Measurements from ENCODE around the gene FOXF1.

The FOXF1 gene

DNA sequence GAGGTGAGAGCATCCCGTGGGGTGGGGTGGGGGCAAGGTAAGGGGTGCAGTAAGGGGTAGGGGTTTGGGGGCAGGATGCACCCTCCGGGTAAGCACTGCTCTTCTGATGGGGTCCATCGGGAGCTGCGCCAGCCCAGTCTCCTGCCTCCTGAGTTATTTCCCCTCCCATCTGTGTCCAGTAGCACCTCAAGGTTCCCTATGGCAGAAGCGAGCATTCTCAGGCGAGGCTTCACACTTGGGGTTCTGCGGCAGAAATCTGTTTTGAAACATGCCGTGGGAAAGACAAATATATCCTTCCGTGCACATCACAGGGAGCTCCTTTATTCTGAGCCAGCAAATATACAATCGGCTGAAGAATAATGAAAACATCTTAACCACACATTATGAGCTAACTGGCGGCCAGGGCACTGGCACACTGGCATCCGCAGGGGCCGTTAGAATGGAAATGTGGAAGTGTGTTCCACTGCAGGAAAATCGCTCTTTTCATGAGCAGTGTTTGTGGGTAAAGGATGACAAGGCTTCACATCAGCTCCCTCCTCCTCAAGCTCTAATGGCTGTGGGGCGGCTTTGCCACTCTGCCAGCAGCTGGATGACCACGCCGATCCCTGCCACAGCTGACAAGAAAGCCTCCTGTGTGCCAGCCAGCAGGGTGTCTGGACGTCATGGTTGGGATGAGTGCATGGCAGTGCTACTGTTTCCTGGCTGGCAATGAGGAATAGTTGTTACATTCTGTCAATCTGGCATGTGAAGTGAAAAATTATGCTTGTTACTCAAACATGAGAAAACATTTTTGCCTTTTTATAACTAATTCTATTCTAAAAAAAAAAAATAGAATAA lies 24.7 kb downstream of the FOXF1 start:
- DNase-seq, result no peak

DNA sequence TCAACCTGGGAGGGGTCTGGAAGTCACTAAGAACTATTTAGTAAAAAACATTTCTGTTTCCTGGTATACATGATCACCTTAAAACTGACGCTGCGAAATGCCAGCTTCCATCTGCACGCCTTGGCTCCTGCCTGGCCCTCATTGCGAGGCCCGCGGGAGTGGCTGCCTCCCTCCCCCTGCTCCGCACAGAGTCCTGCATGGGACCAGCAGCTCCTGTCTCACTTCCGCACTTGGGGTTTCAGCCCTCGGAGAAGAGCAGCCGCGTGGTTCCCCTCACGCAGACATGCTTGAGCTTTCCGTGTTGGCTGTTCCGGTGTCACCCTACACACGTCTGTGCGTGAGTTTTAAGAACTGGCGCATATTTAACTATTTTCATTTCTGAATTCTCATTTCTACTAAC lies 26.3 kb downstream of the FOXF1 start:
- no peak for DNase-seq

DNA sequence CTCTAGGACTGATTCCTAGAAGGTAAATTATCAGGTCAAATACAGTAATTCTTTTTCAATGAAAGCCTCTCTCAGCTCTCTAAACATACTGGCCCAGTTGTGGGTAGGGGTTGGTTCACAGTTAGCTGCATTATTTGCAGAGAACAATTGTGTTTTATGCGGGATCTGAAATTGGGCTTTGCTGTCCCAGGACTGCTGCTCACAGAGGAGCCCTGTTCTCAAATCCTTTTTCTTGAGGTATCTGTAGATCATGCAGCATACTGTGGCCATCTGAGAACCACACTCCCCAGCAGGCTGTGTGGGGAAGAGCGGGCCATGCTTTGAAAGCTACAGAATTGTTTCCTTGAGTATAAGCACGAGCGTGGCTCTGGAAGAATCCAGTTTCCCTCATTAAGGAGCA lies 27.2 kb downstream of the FOXF1 start:
- DNase-seq, result no peak

- DNase-seq, result no peak
Observed at GRCh38 chr16:86538196-86538780, 28.0 kb downstream of the FOXF1 start.

- DNase-seq, result no peak
Observed at GRCh38 chr16:86540894-86541293, 30.6 kb downstream of the FOXF1 start.

GRCh38 chr16:86541560-86541959 lies 31.2 kb downstream of the FOXF1 start:
- DNase-seq, result no peak

DNA sequence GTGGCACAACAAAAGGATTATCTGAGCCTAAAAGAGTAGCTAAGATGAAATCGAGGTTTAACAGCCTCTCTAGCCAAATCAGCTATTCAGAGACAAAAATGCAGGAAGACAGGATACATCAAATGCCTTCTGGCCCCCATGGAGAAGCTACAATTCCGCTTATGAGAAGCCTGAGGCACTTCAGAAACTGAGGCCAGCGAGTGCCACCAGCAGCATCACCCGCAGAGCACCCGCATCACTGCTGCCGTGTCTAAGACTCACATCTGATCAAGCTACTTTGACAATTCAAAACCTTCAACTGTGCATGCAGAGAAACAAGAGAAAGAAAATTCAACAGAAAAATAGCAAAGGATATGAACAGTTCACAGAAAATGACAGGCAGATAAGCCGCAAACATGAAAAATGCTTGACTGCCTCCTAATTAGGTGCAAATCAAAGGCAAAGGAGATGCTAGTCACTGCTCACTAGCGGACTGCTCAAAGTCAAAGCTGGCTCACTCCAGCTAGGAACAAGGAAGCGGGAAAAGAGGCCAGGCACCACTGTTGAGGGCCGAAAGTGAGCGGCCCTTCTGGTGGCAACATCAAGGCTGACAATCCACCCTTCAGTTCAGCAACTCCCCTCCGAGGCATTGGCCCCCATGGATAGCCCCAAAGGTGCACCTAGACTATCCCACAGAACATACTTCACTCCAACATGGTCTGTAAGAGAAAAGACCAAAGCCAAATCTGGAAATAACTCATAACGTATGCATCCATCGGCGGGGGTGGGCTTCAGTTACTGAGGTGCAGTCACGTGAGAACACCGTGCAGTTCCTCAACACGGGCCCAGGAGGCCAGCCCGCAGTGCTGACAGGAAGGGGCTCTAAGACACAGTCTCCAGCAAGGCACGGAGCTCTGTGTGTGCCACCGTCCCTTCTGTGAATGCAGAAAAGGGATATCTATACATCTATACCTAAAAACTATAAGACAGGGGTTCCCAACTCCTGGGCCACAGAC lies 32.7 kb downstream of the FOXF1 start:
- DNase-seq, result no peak

- no peak for DNase-seq
Observed at GRCh38 chr16:86545481-86545880, 35.2 kb downstream of the FOXF1 start.

- no peak for DNase-seq
Observed at GRCh38 chr16:86545954-86546637, 35.8 kb downstream of the FOXF1 start.

DNA sequence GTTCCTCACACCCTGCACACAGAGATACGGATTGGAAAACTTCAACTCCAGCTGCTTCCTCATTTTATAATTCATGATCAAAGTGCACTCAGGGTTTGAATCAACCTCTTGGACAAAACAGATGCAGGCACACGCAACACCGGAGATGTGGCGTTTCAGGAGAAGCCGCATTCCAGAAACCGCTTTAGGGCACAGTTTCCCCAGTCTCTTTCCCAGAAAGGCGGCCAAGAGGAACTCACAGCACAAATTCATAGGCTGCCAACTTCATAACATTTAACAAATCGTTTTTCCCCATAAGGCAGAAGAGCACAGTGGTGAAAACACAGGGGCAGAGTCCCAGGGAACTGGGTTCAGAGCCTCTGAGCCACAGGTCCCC lies 36.3 kb downstream of the FOXF1 start:
- no peak for DNase-seq

- no peak for DNase-seq
Observed at GRCh38 chr16:86547286-86547685, 37.0 kb downstream of the FOXF1 start.

- peak; percentile 43 for DNase-seq
Observed at GRCh38 chr16:86549076-86549892, 39.0 kb downstream of the FOXF1 start.

DNA sequence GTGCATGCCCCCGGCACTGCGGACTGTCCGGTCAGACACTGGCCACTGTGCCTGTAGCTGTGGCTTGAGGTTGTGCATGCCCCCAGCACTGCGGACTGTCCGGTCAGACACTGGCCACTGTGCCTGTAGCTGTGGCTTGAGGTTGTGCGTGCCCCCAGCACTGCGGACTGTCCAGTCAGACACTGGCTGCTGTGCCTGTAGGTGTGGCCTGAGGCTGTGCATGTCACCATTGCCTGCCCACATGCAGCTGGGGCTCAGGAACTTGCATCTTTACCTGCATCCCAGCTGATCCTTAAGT lies 39.5 kb downstream of the FOXF1 start:
- no peak for DNase-seq

- DNase-seq, result no peak
Observed at GRCh38 chr16:86550281-86550680, 40.0 kb downstream of the FOXF1 start.

GRCh38 chr16:86553356-86553755 lies 43.0 kb downstream of the FOXF1 start:
- no peak for DNase-seq

- DNase-seq, result no peak
Observed at GRCh38 chr16:86554599-86554916, 44.2 kb downstream of the FOXF1 start.

DNA sequence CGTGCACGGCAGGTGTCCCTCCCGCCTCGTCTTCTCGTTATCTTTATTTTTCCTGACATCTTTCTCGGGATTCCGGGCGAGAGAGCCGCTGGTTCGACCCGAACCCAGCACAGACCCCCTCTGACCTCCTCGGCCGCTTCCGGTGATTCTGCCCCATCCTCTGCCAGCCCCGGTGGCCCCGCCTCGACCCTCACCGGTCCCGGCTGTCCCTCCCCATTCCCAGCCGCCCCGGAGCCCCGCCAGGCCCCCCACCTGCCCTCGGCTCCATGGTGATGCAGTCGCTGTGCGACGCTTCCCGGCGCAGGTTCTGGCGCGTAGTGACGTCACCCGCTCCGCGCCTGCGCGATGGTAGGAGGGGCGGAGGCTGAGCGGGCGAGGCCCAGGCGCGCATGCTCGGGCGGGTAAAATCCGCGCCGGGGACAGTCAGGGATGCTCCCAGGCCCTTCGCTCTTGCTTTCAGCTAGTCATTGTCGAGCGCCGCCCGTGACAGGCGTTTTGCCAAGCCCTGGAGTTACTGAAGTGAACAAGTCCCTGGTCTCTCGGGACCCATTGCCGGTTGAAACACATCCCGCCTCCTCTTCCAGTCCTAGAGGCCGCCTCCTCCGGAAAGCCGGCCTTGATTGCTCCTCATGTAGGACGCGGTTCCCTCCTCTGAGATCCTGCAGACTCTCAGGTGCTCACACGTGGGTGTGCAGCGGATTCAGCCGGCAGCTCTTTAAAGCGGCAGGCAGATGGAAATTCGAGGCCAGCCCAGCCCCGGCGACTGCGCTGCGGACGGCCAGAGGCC lies 44.8 kb downstream of the FOXF1 start, which contains the start of gene MTHFSD:
TSS of gene MTHFSD (minus strand) at position 319 of the 787 bp plus-strand sequence. CDS start at position 268, 51 bp downstream.
- peak; percentile 94 for DNase-seq

DNA sequence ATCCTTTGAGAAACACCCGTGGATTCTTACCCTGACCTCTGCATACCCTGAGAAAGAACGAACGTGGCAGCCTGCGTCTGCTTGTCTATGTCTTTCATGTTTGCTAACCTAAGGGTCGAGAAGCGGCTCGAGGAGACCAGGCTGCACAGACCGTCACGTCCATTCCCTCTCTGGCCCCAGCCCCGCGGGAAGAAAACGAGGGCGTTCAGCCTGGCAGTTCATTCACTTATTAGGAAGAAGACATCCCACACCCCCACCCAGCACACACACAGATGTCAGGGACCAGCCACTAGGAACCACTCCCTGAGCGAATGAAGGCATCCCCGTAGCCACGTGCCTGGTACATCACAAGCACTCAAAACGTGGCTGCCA lies 45.4 kb downstream of the FOXF1 start:
- DNase-seq, result no peak

- no peak for DNase-seq
Observed at GRCh38 chr16:86556576-86556975, 46.2 kb downstream of the FOXF1 start.

DNA sequence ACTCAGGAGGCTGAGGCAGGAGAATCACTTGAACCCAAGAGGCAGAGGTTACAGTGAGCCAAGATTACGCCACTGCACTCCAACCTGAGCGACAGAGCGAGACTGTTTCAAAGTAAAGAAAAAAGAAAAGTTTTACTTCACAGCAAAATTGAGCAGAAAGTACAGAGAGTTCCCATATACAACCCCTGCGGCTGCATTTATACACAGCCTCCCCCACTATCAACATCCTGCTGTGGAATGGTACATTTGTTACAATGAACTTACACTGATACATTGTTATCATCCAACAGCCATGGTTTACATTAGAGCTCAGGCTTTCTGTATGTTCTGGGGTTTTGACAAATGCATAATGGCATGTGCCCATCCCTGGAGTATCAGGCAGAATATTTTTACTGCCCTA lies 47.3 kb downstream of the FOXF1 start:
- DNase-seq, result no peak

Measured in stimulated activated CD4-positive, alpha-beta T cell treated with anti-CD3 and anti-CD28 coated beads, Interleukin-1b, Interleukin-23, amount 100 ng/mL, for 48 hours (primary cell).